Peyer's patch (tissue), 4 donors: ENCODE measurements around the gene MARCKSL1. TPM values are rescaled to one million over a fixed set of nuclear protein-coding genes. Genes with fewer than 3 reads are reported as not detected.

ENCODE experiments used
- DNase-seq, 3 donors: peaks; one replicate each; pipeline ENCODE4 v3.0.0-alpha.2; 2017 to 2019
- H3K27ac ChIP-seq, 4 donors: fragments of 200-600 bp; sonication (generic); one replicate each; pipeline ENCODE4 v1.5.1; 2016 to 2019
- H3K27me3 ChIP-seq, 2 donors: fragments of 200-600 bp; sonication (generic); one replicate each; pipeline ENCODE4 v1.5.1; 2019
- H3K36me3 ChIP-seq, 3 donors: fragments of 200-600 bp; sonication (generic); one replicate each; pipeline ENCODE4 v1.5.1; 2016 to 2019
- H3K4me1 ChIP-seq, 4 donors: fragments of 200-600 bp; sonication (generic); one replicate each; pipeline ENCODE4 v1.5.1; 2016 to 2019
- H3K4me3 ChIP-seq, 4 donors: fragments of 200-600 bp; sonication (generic); 1 replicate in 3 of 4; 2 replicates in 1 of 4; pipeline ENCODE4 v1.5.1; 2016 to 2019; ENCODE audit warnings: mild to moderate bottlenecking in 1 of 4
- H3K9me3 ChIP-seq, 4 donors: fragments of 200-600 bp; sonication (generic); one replicate each; pipeline ENCODE4 v1.5.1; 2016 to 2019; ENCODE audit warnings: mild to moderate bottlenecking in 1 of 4
- CTCF ChIP-seq, 6 experiments: fragments of 450-650 bp in 4 of 6; fragments of 200-600 bp in 2 of 6; sonication (generic) in 1 of 6; IDR thresholded peaks; one replicate each; pipeline ENCODE4 v1.5.1; 2017 to 2019; ENCODE audit warnings: antibody characterized with exemption in 6 of 6, mild to moderate bottlenecking in 3 of 6, moderate library complexity in 1 of 6
- POLR2A ChIP-seq, 2 donors: fragments of 450-650 bp; IDR thresholded peaks; one replicate each; pipeline ENCODE4 v1.5.1; 2017; ENCODE audit warnings: antibody characterized with exemption in 2 of 2, mild to moderate bottlenecking in 2 of 2, moderate library complexity in 2 of 2
- total RNA-seq, 4 donors: library from RNA; depleted of rRNA; stranded (reverse); fragments of >200 nt; gene quantifications; one replicate each; pipeline ENCODE4 v1.1.0, GENCODE V29; 2016

Gene MARCKSL1
- total RNA-seq, 4 donors from 2014 or later: 19.1 to 51.2 (median 35.9) TPM

- no peaks in the 10 kb centered on the region for H3K27me3 ChIP-seq
- H3K9me3 ChIP-seq: no peaks in the 10 kb centered on the region
- H3K27ac ChIP-seq: peak within 1 kb of the TSS in 1 of 4 donors; percentile 56
- peak in 1 of 3 donors; percentile 32 for DNase-seq
- peak within 1 kb of the TSS; percentile 19 to 54 (median 46) for H3K4me3 ChIP-seq
- H3K36me3 ChIP-seq: peaks cover 0 to 39% (median 0%) of the 10 kb centered on the region in 3 donors
- TF ChIP-seq CTCF (IDR thresholded peaks at IDR 0.05) (no peak), POLR2A (IDR thresholded peaks at IDR 0.05) (no peak)
- H3K4me1 ChIP-seq: peaks cover 0 to 18% (median 5%) of the 10 kb centered on the region in 4 donors
Observed at GRCh38 chr1:32362474-32363313, 26.7 kb upstream of the MARCKSL1 start, which contains the start of the genes FAM229A and TSSK3. Gene FAM229A, minus strand, starts transcription at chr1:32362485. Its CDS starts 394 bp downstream, at chr1:32362091. Gene TSSK3, plus strand, starts transcription at chr1:32362539. Its CDS starts 163 bp downstream, at chr1:32362702.

GRCh38 chr1:32361674-32362473 lies 25.8 kb upstream of the MARCKSL1 start:
- no peaks in the 10 kb centered on the region for H3K9me3 ChIP-seq
- peak in 2 of 3 donors; percentile 63 to 65 for DNase-seq
- H3K27me3 ChIP-seq: no peaks in the 10 kb centered on the region
- TF ChIP-seq POLR2A (IDR thresholded peaks at IDR 0.05) (no peak), CTCF (IDR thresholded peaks at IDR 0.05) (peak in 5 of 6 experiments; percentile 9 to 33 (median 29))
- peaks cover 0 to 31% (median 0%) of the 10 kb centered on the region in 3 donors for H3K36me3 ChIP-seq
- H3K4me1 ChIP-seq: peaks cover 0 to 18% (median 5%) of the 10 kb centered on the region in 4 donors
- H3K4me3 ChIP-seq: peak overlapping the region; percentile 19 to 54 (median 46)
- H3K27ac ChIP-seq: peak overlapping the region in 1 of 4 donors; percentile 56

GRCh38 chr1:32361308-32361673 lies 25.3 kb upstream of the MARCKSL1 start:
- Histone ChIP-seq H3K4me3 (peak overlapping the region; percentile 19 to 54 (median 46)), H3K36me3 (peaks cover 0 to 25% (median 0%) of the 10 kb centered on the region in 3 donors), H3K27me3 (no peaks in the 10 kb centered on the region), H3K27ac (no peak overlapping the region), H3K9me3 (no peaks in the 10 kb centered on the region), H3K4me1 (peaks cover 0 to 18% (median 5%) of the 10 kb centered on the region in 4 donors)
- TF ChIP-seq CTCF (IDR thresholded peaks at IDR 0.05) (no peak), POLR2A (IDR thresholded peaks at IDR 0.05) (no peak)
- DNase-seq: no peak

GRCh38 chr1:32358435-32358834 lies 22.4 kb upstream of the MARCKSL1 start:
- H3K4me1 ChIP-seq: peaks cover 0 to 23% (median 5%) of the 10 kb centered on the region in 4 donors
- no peaks in the 10 kb centered on the region for H3K9me3 ChIP-seq
- no peak for DNase-seq
- H3K27me3 ChIP-seq: no peaks in the 10 kb centered on the region
- peak overlapping the region in 1 of 4 donors; percentile 3 for H3K27ac ChIP-seq
- H3K36me3 ChIP-seq: peaks cover 0 to 3% (median 0%) of the 10 kb centered on the region in 3 donors
- no peak for TF ChIP-seq POLR2A (IDR thresholded peaks at IDR 0.05)
- no peak for TF ChIP-seq CTCF (IDR thresholded peaks at IDR 0.05)
- no peak overlapping the region for H3K4me3 ChIP-seq

GRCh38 chr1:32357614-32358013 lies 21.6 kb upstream of the MARCKSL1 start:
- Histone ChIP-seq H3K9me3 (no peaks in the 10 kb centered on the region), H3K4me3 (no peak overlapping the region), H3K27me3 (no peaks in the 10 kb centered on the region), H3K4me1 (peaks cover 0 to 27% (median 5%) of the 10 kb centered on the region in 4 donors), H3K36me3 (no peaks in the 10 kb centered on the region), H3K27ac (no peak overlapping the region)
- no peak for DNase-seq
- TF ChIP-seq POLR2A (IDR thresholded peaks at IDR 0.05) (no peak), CTCF (IDR thresholded peaks at IDR 0.05) (no peak)
